Activated CD8-positive, alpha-beta memory T cell treated with anti-CD3 and anti-CD28 coated beads, Interleukin-2, amount 50 U/mL, for 24 hours (primary cell): ENCODE measurements around the gene NDUFB3.
A peak's percentile ranks its signal among the peaks of the same experiment; 100 is the strongest.
"Not testable (repeated sequence)": the region's sequence is repeated elsewhere in the genome, so short reads cannot be mapped to it uniquely, and the experiment has no call there.

Source experiments
- DNase-seq: peaks from one replicate; pipeline ENCODE4 v3.0.0-alpha.2; 2020; ENCODE audit errors: extremely low read depth

The NDUFB3 gene

DNA sequence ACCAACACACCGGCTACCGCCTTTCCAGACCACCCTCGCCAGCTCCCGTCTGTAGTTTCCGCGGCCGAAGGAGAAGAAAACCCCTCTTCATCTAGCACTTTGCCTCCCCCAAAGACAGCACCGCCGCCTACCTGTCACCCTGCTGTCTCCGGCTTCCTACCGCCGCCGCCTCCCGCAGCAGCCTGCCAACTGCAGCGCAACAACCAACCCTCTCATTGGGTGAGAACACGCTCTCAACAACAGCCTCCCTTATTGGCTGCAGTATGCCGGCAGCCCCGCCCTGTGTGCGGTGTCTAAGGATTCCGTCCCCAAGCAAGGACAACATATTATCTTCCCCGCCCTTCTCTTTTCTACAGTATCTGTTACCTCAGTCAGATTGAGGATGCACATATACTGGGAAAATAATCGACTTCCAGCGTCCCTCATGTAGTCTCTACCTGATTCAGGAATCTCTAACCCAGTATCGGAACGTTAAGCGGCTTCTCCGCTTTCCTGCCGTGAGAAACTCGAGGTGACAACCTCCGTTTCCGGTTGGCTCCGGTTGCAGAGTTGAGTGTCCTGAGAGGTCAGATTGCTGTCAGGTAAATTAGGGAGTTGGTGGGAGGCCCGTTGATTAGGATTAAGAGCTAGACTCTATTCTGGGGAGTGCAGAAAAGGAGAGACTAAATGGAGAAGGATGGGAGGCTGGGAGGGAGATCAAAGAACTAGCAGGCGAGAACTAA lies at the start of gene NDUFB3, which contains the start of gene HYCC2:
TSS of gene NDUFB3 (plus strand) at position 523 of the 722 bp plus-strand sequence. CDS start 6,882 bp downstream, outside the sequence.
TSS of gene HYCC2 (minus strand) at position 193 of the 722 bp plus-strand sequence. CDS start 47,662 bp downstream, outside the sequence.
- DNase-seq: peak; percentile 75

DNA sequence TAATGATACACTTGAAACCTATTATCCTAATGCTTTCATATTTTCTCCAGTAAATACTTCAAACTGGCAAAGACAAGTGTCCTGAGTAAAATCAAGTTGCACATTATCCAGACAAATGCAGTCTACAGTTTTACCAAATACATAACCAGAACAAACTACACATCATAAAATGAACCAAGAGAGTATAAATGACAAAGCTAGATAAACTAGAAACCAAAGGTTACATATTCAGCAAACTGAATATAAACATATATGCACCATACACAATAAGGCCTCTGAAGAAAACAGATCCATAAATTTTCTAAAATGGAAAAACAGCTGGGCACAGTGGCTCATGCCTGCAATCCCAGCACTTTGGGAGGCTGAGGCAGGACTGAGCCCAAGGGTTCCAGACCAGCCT lies 47.3 kb upstream of the NDUFB3 start:
- DNase-seq: no peak

DNA sequence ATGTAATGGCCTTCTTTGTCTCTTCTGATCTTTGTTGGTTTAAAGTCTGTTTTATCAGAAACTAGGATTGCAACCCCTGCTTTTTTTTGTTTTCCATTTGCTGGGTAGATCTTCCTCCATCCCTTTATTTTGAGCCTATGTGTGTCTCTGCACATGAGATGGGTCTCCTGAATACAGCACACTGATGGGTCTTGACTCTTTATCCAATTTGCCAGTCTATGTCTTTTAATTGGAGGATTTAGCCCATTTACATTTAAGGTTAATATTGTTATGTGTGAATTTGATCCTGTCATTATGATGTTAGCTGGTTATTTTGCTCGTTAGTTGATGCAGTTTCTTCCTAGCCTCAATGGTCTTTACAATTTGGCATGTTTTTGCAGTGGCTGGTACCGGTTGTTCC lies 37.4 kb upstream of the NDUFB3 start:
- DNase-seq: not testable (repeated sequence)

- not testable (repeated sequence) for DNase-seq
These were observed 33.4 kb upstream of the NDUFB3 start for GRCh38 chr2:201038361-201038760.

GRCh38 chr2:201038855-201039254 lies 32.9 kb upstream of the NDUFB3 start:
- DNase-seq: no peak

- no peak for DNase-seq
These were observed 30.8 kb upstream of the NDUFB3 start for GRCh38 chr2:201040867-201041628.

- not testable (repeated sequence) for DNase-seq
These were observed 29.4 kb upstream of the NDUFB3 start for GRCh38 chr2:201042451-201042850.

DNA sequence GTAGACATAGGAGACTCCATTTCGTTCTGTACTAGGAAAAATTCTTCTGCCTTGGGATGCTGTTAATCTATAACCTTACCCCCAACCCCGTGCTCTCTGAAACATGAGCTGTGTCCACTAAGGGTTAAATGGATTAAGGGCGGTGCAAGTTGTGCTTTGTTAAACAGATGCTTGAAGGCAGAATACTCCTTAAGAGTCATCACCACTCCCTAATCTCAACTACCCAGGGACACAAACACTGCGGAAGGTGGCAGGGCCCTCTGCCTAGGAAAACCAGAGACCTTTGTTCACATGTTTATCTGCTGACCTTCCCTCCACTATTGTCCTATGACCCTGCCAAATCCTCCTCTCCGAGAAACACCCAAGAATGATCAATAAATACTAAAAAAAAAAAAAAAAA lies 28.8 kb upstream of the NDUFB3 start:
- not testable (repeated sequence) for DNase-seq

- no peak for DNase-seq
These were observed 24.9 kb upstream of the NDUFB3 start for GRCh38 chr2:201046881-201047280.

DNA sequence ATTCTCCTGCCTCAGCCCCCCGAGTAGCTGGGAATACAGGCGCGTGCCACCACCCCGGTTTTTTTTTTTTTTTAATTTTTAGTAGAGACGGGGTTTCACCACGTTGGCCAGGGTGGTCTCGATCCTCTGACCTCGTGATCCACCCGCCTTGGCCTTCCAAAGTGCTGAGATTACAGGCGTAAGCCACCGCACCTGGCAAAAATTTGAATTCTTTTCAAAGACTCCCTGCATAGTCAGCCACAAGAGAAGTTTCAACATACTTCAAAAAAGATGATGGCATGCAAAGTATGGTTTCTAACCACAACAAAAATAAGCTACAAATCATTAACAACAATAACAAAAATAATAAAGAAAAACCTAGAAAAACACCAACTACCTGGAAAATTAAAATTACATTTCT lies 22.3 kb upstream of the NDUFB3 start:
- no peak for DNase-seq

- DNase-seq: no peak
These were observed 14.7 kb upstream of the NDUFB3 start for GRCh38 chr2:201057087-201057521.

- no peak for DNase-seq
These were observed 14.0 kb upstream of the NDUFB3 start for GRCh38 chr2:201057715-201058248.

DNA sequence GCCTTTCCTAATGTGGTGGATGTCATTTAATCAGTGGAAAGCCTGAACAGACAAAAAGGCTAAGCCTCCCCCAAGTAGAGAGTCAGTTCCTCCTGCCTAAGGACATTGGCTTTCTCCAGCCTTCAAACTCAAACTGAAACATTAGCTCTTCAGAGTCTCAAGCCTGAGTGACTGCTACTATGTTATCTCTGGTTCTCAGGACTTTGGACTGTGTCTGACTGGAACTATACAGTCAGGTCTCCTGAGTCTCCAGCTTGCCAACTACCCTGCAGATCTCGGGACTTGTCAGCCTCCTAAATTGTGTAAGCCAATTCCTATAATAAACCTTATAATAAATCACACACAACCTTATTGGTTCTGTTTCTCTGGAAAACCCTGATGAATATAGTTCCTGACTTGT lies 12.9 kb upstream of the NDUFB3 start:
- DNase-seq: no peak

DNA sequence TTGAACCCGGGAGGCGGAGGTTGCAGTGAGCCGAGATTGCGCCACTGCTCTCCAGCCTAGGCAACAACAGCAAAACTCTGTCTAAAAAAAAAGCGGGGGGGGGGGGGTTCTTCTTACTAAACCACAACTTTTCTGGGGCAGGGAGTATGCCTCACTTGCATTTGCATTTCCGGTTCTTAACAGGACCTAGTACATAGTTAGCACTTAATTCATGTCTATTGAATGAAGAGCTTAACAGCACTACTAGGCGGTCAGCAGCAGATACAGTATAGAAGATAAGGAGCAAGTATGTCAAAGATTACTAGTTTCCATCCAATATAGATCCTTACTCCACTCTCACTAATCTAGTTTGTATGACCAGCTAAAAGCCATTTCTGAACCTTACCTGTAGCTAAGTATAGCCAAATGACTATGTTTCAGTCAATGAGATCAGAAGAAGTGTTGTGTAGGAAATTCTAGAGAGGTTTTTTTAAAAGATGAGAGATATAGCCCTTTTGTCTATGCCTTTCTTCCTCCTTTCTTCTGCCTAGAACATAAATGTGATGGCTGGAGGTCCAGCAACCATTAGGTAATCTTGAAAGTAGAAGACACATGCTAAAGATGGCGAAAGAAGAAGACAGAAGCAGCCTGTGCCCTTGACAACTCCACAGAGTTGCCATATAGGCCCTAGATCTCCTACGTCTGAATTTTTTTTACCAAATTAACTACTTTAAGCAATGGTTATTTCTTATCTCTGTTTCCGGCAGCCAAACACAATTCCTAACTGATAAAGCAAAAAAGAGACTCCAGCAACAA lies 11.6 kb upstream of the NDUFB3 start:
- DNase-seq: no peak

- DNase-seq: not testable (repeated sequence)
These were observed 8.3 kb upstream of the NDUFB3 start for GRCh38 chr2:201063516-201063915.

DNA sequence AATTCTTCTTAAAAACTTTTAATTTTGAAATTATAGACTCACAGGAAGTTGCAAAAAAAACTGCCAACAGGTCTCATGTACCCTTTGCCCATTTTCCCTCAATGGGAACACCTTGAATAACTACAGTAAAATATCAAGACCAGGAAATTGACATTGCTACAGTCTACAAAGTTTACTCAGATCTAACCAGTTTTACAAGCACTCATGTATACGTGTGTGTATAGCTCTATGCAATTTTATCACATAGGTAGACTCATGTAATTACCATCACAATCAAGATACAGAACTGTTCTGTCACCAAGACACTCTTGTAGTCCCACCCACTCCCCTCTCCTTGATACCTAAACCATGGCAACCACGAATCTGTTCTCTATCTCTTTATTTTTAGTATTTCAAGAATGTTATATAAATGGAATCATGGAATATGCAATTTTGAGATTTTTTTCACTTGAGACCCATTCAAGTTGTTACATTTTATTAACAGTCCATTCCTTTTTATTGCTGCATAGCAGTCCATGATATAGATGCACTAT lies 6.9 kb upstream of the NDUFB3 start:
- DNase-seq: no peak

DNA sequence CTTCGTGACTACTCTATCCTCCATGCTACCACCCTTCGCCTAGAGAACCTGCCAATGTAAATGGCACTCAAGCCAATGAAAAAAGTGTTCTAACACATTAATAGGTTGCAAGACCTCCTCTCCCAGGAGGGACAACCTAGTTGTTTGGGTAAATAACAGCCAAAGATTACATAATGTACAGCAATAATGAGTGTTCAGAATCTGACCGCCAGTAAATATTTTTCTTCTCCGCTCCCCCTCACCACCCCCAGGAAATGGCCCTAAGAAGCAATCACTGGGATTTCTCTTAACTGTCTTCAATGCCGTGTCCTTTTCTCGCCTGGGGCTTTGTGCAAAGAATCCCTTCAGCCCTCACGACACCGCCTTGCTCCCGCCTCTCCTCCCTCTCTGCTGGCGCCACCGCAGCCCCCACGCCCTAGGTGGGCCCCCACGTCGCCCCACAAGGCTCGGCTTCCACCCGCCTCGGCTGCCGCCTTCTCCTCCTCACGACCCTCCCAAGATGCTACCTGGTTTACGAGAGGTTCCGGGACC lies 788 bp upstream of the NDUFB3 start:
- DNase-seq: no peak

- DNase-seq: no peak
These were observed 365 bp downstream of the NDUFB3 start for GRCh38 chr2:201072201-201072530.

- no peak for DNase-seq
These were observed 1.3 kb downstream of the NDUFB3 start for GRCh38 chr2:201073071-201073470.

- no peak for DNase-seq
These were observed 3.2 kb downstream of the NDUFB3 start for GRCh38 chr2:201074996-201075395.

DNA sequence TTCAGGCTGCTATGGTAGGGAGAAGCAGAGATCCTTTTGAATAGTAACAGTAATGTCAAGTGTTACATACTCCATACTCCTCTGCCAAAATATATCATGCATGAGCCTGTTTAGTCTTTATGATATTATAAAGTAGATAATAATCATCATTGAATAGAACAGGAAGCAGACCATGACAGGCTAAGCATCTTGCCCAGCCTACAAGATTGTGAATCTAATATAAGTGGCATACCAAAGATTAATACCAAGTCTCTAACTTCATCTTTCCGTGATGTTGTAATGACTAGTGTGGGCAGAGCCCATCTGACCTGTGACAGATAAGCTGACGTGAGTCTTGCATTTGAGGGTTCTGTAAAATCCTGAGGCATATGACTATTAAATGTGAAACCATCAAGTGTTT lies 13.1 kb downstream of the NDUFB3 start:
- DNase-seq: no peak
